HAP-1 (cell line): ENCODE measurements around the gene SLC7A9.
"Not testable (repeated sequence)": the region's sequence is repeated elsewhere in the genome, so short reads cannot be mapped to it uniquely, and the experiment has no call there.

Experiments
- DNase-seq, 2 experiments: peaks; one replicate each; pipeline ENCODE4 v3.0.0-alpha.2; 2016 to 2020; ENCODE audit warnings: low spot score in 2 of 2
- H3K27me3 ChIP-seq: fragments of 250-450 bp; sonication (Bioruptor Pico); 2 replicates; pipeline ENCODE4 v1.5.1; 2020; ENCODE audit warnings: low read depth, mild to moderate bottlenecking, moderate library complexity
- H3K36me3 ChIP-seq: fragments of 250-450 bp; sonication (Bioruptor Pico); replicated peaks from 2 replicates; pipeline ENCODE4 v1.5.1; 2020; ENCODE audit warnings: mild to moderate bottlenecking
- H3K4me1 ChIP-seq: fragments of 250-450 bp; sonication (Bioruptor Pico); 2 replicates; pipeline ENCODE4 v1.5.1; 2020; ENCODE audit warnings: mild to moderate bottlenecking
- H3K4me3 ChIP-seq: fragments of 250-450 bp; sonication (Bioruptor Pico); 2 replicates; pipeline ENCODE4 v1.5.1; 2020; ENCODE audit warnings: mild to moderate bottlenecking, moderate library complexity
- H3K9me3 ChIP-seq: fragments of 250-450 bp; sonication (Bioruptor Pico); 2 replicates; pipeline ENCODE4 v1.5.1; 2020; ENCODE audit warnings: mild to moderate bottlenecking, moderate library complexity
- in situ Hi-C: fragments of 300-500 bp; cut with MboI; formaldehyde crosslinking; loops from 3 replicates; pipeline ENCODE4 v1.14.3; 2020; ENCODE audit warnings: low sequenced_read_pairs, inconsistent platforms, mixed read lengths

SLC7A9 gene

DNA sequence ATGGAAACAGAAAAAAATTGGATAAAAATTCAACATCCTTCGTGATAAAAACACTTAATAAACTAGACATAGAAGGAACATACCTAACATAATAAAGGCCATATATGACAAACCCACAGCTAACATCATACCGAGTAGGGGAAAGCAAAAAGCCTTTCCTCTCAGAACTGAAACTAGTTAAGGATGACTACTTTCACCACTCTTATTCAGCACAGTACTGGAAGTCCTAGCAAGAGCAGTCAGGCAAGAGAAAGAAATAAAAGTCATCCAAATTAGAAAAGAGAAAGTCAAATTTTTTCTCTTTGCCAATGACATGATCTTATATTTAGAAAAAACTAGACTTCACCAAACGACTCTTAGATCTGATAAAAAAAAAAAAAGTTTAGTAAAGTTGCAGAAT, 25.8 kb upstream of the SLC7A9 start:
- H3K9me3 ChIP-seq = peaks cover 4% of the 10 kb centered on the region; the same call in 1 of the 2 replicates
- H3K27me3 ChIP-seq = no peaks in the 10 kb centered on the region; the same call in 1 of the 2 replicates
- H3K4me3 ChIP-seq = no peak overlapping the region
- no peak for DNase-seq
- in situ Hi-C loops = no loop called here
- peaks cover 4% of the 10 kb centered on the region for H3K4me1 ChIP-seq
- H3K36me3 ChIP-seq = no peaks in the 10 kb centered on the region; the same call in 1 of the 2 replicates

DNA sequence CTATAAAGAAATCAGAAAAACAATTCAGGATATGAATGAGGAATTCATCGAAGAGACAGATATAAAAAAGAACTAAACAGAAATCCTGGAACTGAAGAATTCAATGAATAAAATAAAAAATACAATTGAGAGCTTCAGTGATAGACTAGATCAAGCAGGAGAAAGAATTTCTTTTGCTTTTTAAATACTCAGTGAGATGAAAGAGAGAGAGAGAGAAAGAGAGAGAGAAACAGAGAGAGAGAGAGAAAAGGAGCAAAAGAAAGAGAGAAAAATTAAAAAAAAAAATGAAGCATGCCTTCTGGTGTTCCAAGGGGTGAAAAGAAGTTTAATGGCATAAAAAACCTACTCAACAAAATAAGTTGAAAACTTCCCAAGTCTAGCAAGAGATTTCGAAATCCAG, 22.0 kb upstream of the SLC7A9 start:
- H3K4me3 ChIP-seq = no peak overlapping the region
- no peaks in the 10 kb centered on the region for H3K4me1 ChIP-seq
- H3K27me3 ChIP-seq = no peaks in the 10 kb centered on the region
- H3K9me3 ChIP-seq = peaks cover 4% of the 10 kb centered on the region; the same call in 1 of the 2 replicates
- in situ Hi-C loops = no loop called here
- H3K36me3 ChIP-seq = no peaks in the 10 kb centered on the region
- DNase-seq = no peak

DNA sequence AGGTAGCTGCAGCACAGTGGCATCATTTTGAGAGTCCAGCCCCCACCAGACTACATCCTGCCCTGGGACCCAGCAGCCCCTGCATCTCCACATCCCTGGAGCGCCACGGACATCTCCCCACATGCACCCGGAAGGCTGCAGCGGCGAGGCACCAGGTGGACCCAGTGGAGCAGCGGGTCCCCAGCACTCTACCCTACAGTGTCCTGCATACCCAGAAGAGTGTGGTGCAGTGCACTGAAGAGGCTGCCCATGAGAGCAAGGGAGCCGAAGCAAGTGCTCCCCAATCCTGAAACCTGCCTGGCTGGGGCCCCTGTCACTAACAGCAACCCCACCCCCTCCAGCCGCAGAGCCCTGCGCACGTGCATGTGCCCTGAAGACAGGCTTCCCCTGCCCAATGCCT, 21.3 kb upstream of the SLC7A9 start:
- Histone ChIP-seq H3K27me3 (no peaks in the 10 kb centered on the region), H3K36me3 (no peaks in the 10 kb centered on the region), H3K4me3 (no peak overlapping the region), H3K4me1 (no peaks in the 10 kb centered on the region), H3K9me3 (peaks cover 4% of the 10 kb centered on the region; the same call in 1 of the 2 replicates)
- in situ Hi-C loops = no loop called here
- DNase-seq = no peak

DNA sequence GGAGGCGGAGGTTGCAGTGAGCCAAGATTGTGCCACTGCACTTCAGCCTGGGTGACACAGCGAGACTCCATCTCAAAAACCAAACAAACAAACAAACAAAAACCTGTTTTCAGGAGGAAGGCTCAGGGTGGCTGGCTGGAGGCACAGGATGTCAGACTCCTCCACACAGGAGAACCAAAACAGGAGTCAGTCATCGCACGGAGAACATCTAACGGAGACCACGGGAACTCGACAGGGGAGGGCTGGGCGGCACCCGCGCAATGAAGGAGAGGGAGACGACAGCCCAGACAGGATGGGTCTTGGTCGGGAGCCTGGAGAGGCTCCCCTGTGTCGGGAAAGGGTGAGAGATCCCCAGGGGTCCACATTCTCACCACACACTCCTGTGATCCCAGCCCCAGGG, 20.8 kb upstream of the SLC7A9 start:
- DNase-seq = no peak

DNA sequence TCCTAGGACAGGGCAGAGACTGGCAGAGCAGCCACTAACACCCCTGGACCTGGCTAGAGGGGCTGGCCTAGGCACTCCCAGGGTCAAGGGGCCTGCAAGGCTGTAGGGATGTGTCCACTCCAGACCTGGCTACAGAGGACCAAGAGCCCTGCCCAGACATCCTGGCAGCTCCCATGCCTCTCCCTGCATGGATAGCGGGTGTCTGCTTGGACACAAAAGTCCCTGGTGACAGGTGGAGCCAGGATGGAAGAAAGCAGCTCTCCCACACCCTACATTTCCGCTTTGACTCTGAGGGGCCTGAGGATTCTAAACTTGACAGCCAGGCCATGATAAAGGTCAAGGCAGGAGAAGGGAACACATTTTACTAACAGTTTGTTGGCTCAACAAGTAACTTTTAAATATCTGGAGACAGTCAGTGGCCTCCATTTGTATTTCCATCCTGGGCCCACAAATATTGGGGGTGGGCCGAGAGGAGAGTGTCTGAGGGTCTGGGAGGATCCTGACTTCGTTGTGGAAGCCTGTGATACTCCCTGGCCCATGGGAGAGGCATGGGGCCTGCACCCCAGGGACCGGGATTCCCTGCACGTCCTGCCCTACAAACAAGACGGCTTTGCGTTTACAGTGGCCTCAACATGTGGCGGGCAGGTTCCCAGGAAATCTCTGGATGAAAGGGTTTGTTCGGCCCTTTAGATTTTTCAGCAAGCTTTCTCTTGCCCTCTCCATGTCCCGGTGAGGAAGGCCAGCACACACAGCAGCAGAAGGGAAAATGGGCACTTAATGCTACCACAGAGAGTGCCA, 19.8 kb upstream of the SLC7A9 start:
- Histone ChIP-seq H3K4me3 (no peak overlapping the region), H3K4me1 (no peaks in the 10 kb centered on the region), H3K36me3 (no peaks in the 10 kb centered on the region), H3K9me3 (peaks cover 4% of the 10 kb centered on the region; the same call in 1 of the 2 replicates), H3K27me3 (no peaks in the 10 kb centered on the region)
- in situ Hi-C loops = no loop called here
- DNase-seq = no peak

More for the DNA sequence above, 20.8 kb upstream of the SLC7A9 start:
- no peak overlapping the region for H3K4me3 ChIP-seq
- H3K36me3 ChIP-seq = no peaks in the 10 kb centered on the region
- no peaks in the 10 kb centered on the region for H3K4me1 ChIP-seq
- no peaks in the 10 kb centered on the region for H3K27me3 ChIP-seq
- peaks cover 4% of the 10 kb centered on the region; the same call in 1 of the 2 replicates for H3K9me3 ChIP-seq
- in situ Hi-C loops = no loop called here

DNA sequence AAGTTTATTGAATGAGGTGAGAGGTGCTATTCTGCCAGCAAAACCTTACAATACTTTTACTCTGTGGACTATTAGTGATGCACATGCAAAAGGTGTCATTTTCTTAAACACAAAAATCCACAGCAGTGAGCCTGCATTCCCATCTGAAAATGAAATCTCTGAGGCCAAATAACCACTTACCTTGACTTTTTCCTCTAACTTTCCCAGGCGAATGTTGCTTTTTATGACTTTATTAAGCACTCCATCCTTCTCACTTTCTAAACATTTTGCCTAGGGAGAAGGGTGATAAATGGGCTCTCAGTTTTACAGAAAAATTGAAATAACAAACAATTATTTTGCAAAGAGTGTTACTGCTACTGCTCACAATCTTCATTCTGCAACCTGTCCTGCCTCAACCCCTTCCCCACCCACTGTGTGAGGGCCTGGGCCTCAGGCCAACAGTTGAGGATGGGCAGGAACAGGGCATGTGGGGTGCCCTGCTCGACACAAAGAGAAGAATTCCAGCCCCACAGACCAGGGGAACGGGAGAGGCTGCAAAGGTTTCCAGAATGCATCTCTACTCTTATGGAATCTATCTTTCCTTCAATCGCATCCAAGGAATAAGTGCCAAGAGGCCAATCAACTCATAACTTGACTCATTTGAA, 18.1 kb upstream of the SLC7A9 start:
- H3K4me1 ChIP-seq = no peaks in the 10 kb centered on the region
- no peaks in the 10 kb centered on the region for H3K27me3 ChIP-seq
- H3K36me3 ChIP-seq = no peaks in the 10 kb centered on the region
- in situ Hi-C loops = no loop called here
- no peak overlapping the region for H3K4me3 ChIP-seq
- DNase-seq = no peak
- H3K9me3 ChIP-seq = peaks cover 4% of the 10 kb centered on the region; the same call in 1 of the 2 replicates

DNA sequence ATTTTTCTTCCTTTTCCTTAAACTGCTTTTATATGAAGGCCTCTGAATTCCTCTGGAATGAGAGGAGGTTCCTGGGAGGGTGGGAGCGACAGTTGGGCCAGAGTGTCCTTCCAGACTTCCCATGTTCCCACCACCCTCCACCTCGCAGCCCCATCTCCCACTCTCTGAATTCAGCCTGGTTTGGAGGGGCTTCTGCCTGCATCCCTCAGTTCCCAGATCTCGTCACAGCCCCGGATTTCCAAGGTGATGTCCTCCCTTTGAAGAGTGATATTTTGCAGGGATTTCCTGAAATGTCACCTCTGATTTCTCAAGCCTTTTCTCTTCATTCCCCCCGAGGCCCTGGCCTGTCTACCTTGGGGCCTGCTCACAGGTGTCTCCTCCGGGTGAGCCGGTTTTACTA, 16.7 kb upstream of the SLC7A9 start:
- no peaks in the 10 kb centered on the region for H3K36me3 ChIP-seq
- DNase-seq = no peak
- no peaks in the 10 kb centered on the region for H3K4me1 ChIP-seq
- H3K27me3 ChIP-seq = no peaks in the 10 kb centered on the region
- in situ Hi-C loops = no loop called here
- H3K9me3 ChIP-seq = no peaks in the 10 kb centered on the region
- no peak overlapping the region for H3K4me3 ChIP-seq

DNA sequence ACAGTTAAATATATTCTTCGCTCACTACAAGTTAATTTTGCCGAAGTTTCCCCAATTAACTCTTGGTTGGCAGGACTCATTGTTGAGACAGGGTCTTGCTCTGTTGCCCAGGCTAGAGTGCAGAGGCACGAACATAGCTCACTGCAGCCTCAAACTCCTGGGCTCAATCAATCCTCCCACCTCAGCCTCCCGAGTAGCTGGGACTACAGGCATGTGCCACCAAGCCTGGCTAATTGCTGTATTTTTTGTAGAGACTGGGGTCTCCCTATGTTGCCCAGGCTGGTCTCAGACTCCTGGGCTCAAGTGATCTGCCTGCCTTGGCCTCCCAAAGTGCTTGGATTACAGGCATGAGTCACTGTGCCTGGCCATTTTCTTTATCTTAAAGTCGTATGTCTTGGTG, 15.7 kb upstream of the SLC7A9 start:
- H3K36me3 ChIP-seq, DNase-seq, H3K27me3 ChIP-seq, H3K9me3 ChIP-seq, in situ Hi-C loops, H3K4me1 ChIP-seq, H3K4me3 ChIP-seq: not testable (repeated sequence)

DNA sequence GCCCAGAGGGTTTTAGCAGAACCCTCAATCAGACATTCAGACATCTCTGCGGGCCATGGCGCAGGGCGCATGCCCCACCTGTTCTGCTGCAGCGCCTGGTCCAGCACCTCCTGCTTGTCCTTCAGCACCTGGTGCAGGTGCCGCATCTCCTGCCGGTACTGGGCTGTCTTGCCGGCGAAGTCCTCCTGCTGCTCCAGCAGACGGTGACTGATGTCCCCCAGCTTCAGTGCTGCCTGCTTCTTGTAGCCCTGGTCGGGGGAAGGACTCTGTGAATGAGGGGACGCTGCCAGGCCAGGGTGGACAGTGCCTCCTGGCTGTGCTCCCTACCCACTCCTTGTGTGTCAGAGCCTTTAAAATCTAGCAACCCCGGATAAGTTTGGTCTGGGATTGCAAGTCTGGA, 12.2 kb upstream of the SLC7A9 start:
- Histone ChIP-seq H3K4me1 (no peaks in the 10 kb centered on the region), H3K9me3 (no peaks in the 10 kb centered on the region), H3K27me3 (no peaks in the 10 kb centered on the region), H3K4me3 (no peak overlapping the region), H3K36me3 (no peaks in the 10 kb centered on the region)
- in situ Hi-C loops = no loop called here
- no peak for DNase-seq

DNA sequence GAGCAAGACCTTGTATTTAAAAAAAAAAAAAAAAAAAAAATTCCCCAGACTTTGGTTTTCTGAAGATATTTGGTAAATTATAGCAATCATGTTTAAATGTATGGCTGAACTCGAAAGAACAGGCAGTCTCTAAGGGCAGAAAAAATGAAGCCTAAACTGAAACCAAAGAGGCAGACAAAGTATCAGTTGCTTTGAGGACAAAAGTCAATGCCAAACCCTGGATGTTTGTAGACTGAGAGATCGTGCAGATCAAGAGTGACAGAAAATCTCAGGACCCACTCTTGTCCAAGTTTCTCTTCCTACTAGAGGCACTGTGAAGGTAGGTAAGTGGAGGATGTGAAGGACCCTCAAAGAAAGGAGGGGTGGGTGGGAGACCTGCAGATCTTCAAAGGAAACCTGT, 11.1 kb upstream of the SLC7A9 start:
- H3K27me3 ChIP-seq = no peaks in the 10 kb centered on the region
- no peak overlapping the region for H3K4me3 ChIP-seq
- in situ Hi-C loops = no loop called here
- no peak for DNase-seq
- no peaks in the 10 kb centered on the region for H3K4me1 ChIP-seq
- H3K36me3 ChIP-seq = no peaks in the 10 kb centered on the region
- no peaks in the 10 kb centered on the region for H3K9me3 ChIP-seq

DNA sequence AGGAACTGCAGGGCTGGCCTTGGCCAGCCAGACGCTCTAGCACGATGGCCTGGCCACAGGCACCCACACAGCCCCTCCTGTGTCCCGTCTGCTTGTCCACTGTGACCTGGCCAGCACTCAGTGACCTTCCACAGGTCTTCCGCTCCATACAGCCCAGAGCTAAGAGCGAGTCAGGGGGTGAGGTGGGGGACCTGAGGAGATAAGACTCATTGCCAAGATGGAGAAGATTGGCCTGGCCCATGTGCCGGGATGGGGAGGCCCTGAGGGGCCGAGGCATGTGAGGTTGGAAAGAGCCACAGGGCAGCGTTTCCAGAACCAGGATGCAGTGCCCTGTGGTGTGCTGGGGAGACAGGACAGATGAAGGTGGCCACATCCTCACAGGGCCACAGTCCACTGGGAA, 10.2 kb upstream of the SLC7A9 start:
- H3K4me3 ChIP-seq = no peak overlapping the region
- DNase-seq = no peak
- no peaks in the 10 kb centered on the region for H3K36me3 ChIP-seq
- H3K9me3 ChIP-seq = no peaks in the 10 kb centered on the region
- in situ Hi-C loops = no loop called here
- H3K27me3 ChIP-seq = no peaks in the 10 kb centered on the region
- no peaks in the 10 kb centered on the region for H3K4me1 ChIP-seq

DNA sequence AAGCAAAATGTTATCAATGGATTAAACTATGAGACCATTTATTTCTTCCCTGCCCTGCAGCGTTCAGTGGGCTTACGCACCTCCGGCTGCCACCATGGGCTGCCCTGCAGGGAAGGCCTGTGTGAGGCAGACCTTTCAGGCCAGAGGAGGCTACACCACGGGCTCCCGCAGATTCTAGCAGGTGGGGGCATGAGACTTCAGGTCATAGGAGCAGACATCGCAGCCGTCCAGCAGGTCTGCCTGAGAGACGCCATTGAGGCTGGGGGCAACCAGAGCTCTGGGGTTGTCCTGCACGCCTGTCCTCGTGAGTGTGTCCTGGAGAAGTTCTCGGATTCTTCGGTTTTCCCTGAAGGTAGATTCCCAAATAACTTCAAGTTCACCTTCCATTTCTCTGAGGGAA, 9.4 kb upstream of the SLC7A9 start:
- Histone ChIP-seq H3K36me3 (no peaks in the 10 kb centered on the region), H3K4me3 (no peak overlapping the region), H3K27me3 (no peaks in the 10 kb centered on the region), H3K4me1 (no peaks in the 10 kb centered on the region), H3K9me3 (no peaks in the 10 kb centered on the region)
- no peak for DNase-seq
- in situ Hi-C loops = no loop called here

DNA sequence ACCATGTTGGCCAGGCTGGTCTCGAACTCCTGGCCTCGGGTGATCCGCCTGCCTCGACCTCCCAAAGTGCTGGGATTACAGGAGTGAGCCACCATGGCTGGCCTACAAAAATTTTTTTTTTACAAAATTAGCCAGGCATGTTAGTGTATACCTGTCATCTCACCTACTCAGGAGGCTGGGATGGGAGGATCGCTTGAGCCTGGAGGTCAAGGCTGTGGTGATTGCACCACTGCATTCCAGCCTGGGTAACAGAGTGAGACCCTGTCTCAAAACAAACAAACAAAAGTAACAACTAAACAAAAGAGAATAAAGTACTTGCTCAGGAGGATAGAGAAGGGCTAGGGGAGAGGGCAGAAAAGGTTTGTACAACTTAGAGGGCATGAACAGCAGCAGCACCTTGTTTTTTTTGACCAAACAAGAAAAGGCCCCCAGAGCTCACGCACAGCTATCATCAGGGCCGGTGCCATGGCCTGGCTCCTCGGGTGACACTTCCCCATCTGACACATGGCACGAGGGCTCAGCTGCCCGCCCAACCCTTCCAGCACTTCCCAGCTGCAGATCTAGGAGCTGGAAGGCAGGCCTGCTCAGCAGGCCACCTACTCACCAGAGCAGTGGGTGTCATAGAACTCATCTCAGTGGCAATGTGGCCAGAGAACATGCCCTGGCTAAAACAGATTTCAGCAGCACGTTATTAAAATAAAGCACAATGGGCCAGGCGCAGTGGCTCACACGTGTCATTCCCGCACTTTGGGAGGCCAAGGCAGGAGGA, 8.6 kb upstream of the SLC7A9 start:
- no peaks in the 10 kb centered on the region for H3K4me1 ChIP-seq
- H3K4me3 ChIP-seq = no peak overlapping the region
- no peaks in the 10 kb centered on the region for H3K36me3 ChIP-seq
- no peak for DNase-seq
- H3K27me3 ChIP-seq = no peaks in the 10 kb centered on the region
- in situ Hi-C loops = no loop called here
- H3K9me3 ChIP-seq = no peaks in the 10 kb centered on the region
